Measurements from ENCODE around the gene PIGH. TPM values are rescaled to one million over a fixed set of nuclear protein-coding genes. Genes with fewer than 3 reads are reported as not detected.

PIGH gene
- total and polyA plus RNA-seq, 10 of the 15 experiments (the other 5 are each of a cell fraction or from before 2014, with no cell fraction given): 15.5 to 46.6 (median 22.3) TPM

- no peak overlapping the region for H3K4me3 ChIP-seq
- no peaks in the 10 kb centered on the region for H3K79me2 ChIP-seq (ENCODE audit: control insufficient read depth, insufficient read depth, low read length)
- BruUV-seq (replicated peaks): no TSS peak
- RAD21 ChIA-PET (ENCODE audit: unreplicated experiment): interaction anchor here (1.0 to 1.2 kb wide), 3 partner anchors 9 to 149 kb away, joined by 3 to 4 read pairs (median 3); no protein-coding TSS in a partner anchor
- POLR2A ChIA-PET: no interaction called here
- intact Hi-C loops (cut with micrococcal nuclease; ENCODE audit: unreplicated experiment) (no loop called here), in situ Hi-C loops (cut with MboI) (no loop called here)
- 45% methylated on average over 13 of the region's 13 CpGs for WGBS (ENCODE audit: insufficient coverage, insufficient replicate concordance, low lambda C conversion rate, missing lambda C conversion rate)
- DNase-seq (ENCODE audit: low read depth, low spot score) (no peak), FAIRE-seq (no peak), ATAC-seq (no peak)
- H4K20me1 ChIP-seq (ENCODE audit: control insufficient read depth, insufficient read depth): peaks cover 2% of the 10 kb centered on the region; the same call in 1 of the 2 replicates
- H3K4me2 ChIP-seq (ENCODE audit: control insufficient read depth, insufficient read depth): no peak overlapping the region
- H3K27me3 ChIP-seq (replicated peaks in 1 of 2; ENCODE audit: control insufficient read depth in 2 of 2, insufficient read depth in 2 of 2, low read length in 1 of 2): no peaks in the 10 kb centered on the region
- H2AFZ ChIP-seq (ENCODE audit: control insufficient read depth, low read depth, low read length): no peak overlapping the region
- no peaks in the 10 kb centered on the region for H3K36me3 ChIP-seq (ENCODE audit: control insufficient read depth in 2 of 2, insufficient read depth in 2 of 2, low read length in 1 of 2)
- H3K27ac ChIP-seq (ENCODE audit: control insufficient read depth, insufficient read depth): no peak overlapping the region
- H3K9ac ChIP-seq (ENCODE audit: control insufficient read depth, insufficient read depth, low read length): no peak overlapping the region
- CTCF ChIA-PET: interaction anchor here (1.0 to 27.6 kb wide), 7 partner anchors 42 to 153 kb away, joined by 3 to 583 read pairs (median 7); partner anchors contain the start of gene RDH12
- SMC1A ChIA-PET (ENCODE audit: uncharacterized antibody, unreplicated experiment): interaction anchor here (0.9 to 1.6 kb wide), 2 partner anchors 87 to 131 kb away, joined by 3 to 4 read pairs; no protein-coding TSS in a partner anchor
- no peaks in the 10 kb centered on the region for H3K9me3 ChIP-seq (replicated peaks; ENCODE audit: control insufficient read depth, insufficient read depth, low read length)
- no peaks in the 10 kb centered on the region for H3K4me1 ChIP-seq (ENCODE audit: control insufficient read depth, insufficient read depth, low read length)
- TF ChIP-seq PKNOX1 (IDR thresholded peaks at IDR 0.05): no peak
- TF ChIP-seq, protein P1, sequence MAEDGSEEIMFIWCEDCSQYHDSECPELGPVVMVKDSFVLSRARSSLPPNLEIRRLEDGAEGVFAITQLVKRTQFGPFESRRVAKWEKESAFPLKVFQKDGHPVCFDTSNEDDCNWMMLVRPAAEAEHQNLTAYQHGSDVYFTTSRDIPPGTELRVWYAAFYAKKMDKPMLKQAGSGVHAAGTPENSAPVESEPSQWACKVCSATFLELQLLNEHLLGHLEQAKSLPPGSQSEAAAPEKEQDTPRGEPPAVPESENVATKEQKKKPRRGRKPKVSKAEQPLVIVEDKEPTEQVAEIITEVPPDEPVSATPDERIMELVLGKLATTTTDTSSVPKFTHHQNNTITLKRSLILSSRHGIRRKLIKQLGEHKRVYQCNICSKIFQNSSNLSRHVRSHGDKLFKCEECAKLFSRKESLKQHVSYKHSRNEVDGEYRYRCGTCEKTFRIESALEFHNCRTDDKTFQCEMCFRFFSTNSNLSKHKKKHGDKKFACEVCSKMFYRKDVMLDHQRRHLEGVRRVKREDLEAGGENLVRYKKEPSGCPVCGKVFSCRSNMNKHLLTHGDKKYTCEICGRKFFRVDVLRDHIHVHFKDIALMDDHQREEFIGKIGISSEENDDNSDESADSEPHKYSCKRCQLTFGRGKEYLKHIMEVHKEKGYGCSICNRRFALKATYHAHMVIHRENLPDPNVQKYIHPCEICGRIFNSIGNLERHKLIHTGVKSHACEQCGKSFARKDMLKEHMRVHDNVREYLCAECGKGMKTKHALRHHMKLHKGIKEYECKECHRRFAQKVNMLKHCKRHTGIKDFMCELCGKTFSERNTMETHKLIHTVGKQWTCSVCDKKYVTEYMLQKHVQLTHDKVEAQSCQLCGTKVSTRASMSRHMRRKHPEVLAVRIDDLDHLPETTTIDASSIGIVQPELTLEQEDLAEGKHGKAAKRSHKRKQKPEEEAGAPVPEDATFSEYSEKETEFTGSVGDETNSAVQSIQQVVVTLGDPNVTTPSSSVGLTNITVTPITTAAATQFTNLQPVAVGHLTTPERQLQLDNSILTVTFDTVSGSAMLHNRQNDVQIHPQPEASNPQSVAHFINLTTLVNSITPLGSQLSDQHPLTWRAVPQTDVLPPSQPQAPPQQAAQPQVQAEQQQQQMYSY (CRISPR knock-in tag; IDR thresholded peaks at IDR 0.05): no peak
- TF ChIP-seq, protein P2, sequence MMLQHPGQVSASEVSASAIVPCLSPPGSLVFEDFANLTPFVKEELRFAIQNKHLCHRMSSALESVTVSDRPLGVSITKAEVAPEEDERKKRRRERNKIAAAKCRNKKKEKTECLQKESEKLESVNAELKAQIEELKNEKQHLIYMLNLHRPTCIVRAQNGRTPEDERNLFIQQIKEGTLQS (IDR thresholded peaks at IDR 0.05; ENCODE audit: borderline replicate concordance, extremely low read depth, low read depth, low read length): no peak
Measured at GRCh38 chr14:67577181-67577808, 22.8 kb downstream of the PIGH start.
